Esophagus squamous epithelium (tissue), 5 donors: ENCODE results near the gene FAM227B. TPM values are rescaled to one million over a fixed set of nuclear protein-coding genes. Genes with fewer than 3 reads are reported as not detected.

ENCODE experiments used
- DNase-seq: peaks from one replicate; lab custom pipeline; 2025; lab: John Stamatoyannopoulos, UW
- H3K27ac ChIP-seq, 4 donors: fragments of 200-600 bp; sonication (generic); one replicate each; pipeline ENCODE4 v1.5.1; 2016 to 2019; ENCODE audit warnings: mild to moderate bottlenecking in 1 of 4
- H3K27me3 ChIP-seq, 4 donors: fragments of 200-600 bp; sonication (generic); 1 replicate in 3 of 4; 2 replicates in 1 of 4; pipeline versions ENCODE4 v1.5.1 to v1.6.0; 2017 to 2021; ENCODE audit warnings: antibody characterized with exemption in 1 of 4
- H3K36me3 ChIP-seq, 3 donors: fragments of 200-600 bp; sonication (generic); one replicate each; pipeline ENCODE4 v1.5.1; 2016 to 2019
- H3K4me1 ChIP-seq, 3 donors: fragments of 200-600 bp; sonication (generic); one replicate each; pipeline ENCODE4 v1.5.1; 2017 to 2019
- H3K4me3 ChIP-seq, 4 donors: fragments of 200-600 bp; sonication (generic); 1 replicate in 3 of 4; 2 replicates in 1 of 4; pipeline ENCODE4 v1.5.1; 2016 to 2019; ENCODE audit warnings: mild to moderate bottlenecking in 2 of 4, moderate library complexity in 1 of 4
- H3K9me3 ChIP-seq, 3 donors: fragments of 200-600 bp; sonication (generic); one replicate each; pipeline ENCODE4 v1.5.1; 2016 to 2019
- CTCF ChIP-seq, 6 experiments: fragments of 450-650 bp in 4 of 6; fragments of 200-600 bp in 2 of 6; sonication (generic) in 2 of 6; IDR thresholded peaks; one replicate each; pipeline ENCODE4 v1.5.1; 2016 to 2019; ENCODE audit warnings: antibody characterized with exemption in 6 of 6, mild to moderate bottlenecking in 4 of 6, moderate library complexity in 4 of 6
- POLR2A ChIP-seq, 4 donors: fragments of 450-650 bp; IDR thresholded peaks; one replicate each; pipeline ENCODE4 v1.6.1; 2017; ENCODE audit warnings: antibody characterized with exemption in 4 of 4, mild to moderate bottlenecking in 4 of 4, moderate library complexity in 3 of 4
- WGBS, 2 donors: methylation state at CpG; one replicate each; pipeline ENCODE4 v1.1.5; 2018; 5-methylcytosine and 5-hydroxymethylcytosine counted together
- intact Hi-C: fragments of 100-400 bp; cut with DNase I; formaldehyde crosslinking; loops from one replicate; pipeline ENCODE4 v1.15.0; 2022
- total RNA-seq, 4 donors: library from RNA; depleted of rRNA; stranded (reverse); fragments of >200 nt; gene quantifications; one replicate each; pipeline ENCODE4 v1.1.0, GENCODE V29; 2016
- donor health status: DM: yes; HTN: yes; CAD: no.

Gene FAM227B
- total RNA-seq, 4 donors from 2014 or later: 0.80 to 4.4 (median 1.6) TPM

GRCh38 chr15:49339656-49340055 is 281.0 kb downstream of the FAM227B start:
- Histone ChIP-seq H3K36me3 (peaks cover 0 to 20% (median 0%) of the 10 kb centered on the region in 3 donors), H3K27ac (no peak overlapping the region), H3K4me1 (no peaks in the 10 kb centered on the region), H3K27me3 (no peaks in the 10 kb centered on the region), H3K4me3 (no peak overlapping the region), H3K9me3 (peaks cover 0 to 13% (median 6%) of the 10 kb centered on the region in 3 donors)
- intact Hi-C loops: no loop called here
- no peak for DNase-seq
- no peak for TF ChIP-seq CTCF (IDR thresholded peaks at IDR 0.05)
- no peak for TF ChIP-seq POLR2A (IDR thresholded peaks at IDR 0.05)
- WGBS, 2 donors: no CpG with 5 or more reads among the region's 10 CpGs

DNA sequence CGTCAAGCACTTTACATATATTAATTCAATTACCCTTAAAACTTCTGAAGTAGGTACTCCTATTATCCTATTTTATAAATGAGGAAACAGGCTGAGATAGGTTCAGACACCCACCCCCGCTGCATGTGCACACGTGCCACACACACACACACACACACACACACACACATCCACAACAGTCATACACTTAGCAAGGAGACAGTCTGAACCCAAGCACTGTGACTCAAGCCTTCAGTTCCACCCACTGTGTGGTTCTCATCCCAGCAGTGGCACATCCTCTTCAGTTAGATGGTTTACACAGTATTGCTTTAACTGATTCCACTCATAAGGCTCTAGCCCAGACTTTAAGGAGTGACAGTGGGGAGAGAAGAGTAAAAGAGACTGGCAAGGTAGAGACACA is 288.7 kb downstream of the FAM227B start:
- WGBS, 2 donors: 91% methylated on average over 3 of the region's 3 CpGs
- DNase-seq: no peak
- Histone ChIP-seq H3K9me3 (no peaks in the 10 kb centered on the region), H3K27me3 (no peaks in the 10 kb centered on the region), H3K36me3 (peaks cover 0 to 36% (median 0%) of the 10 kb centered on the region in 3 donors), H3K4me1 (no peaks in the 10 kb centered on the region), H3K27ac (no peak overlapping the region), H3K4me3 (no peak overlapping the region)
- intact Hi-C loops: no loop called here
- no peak for TF ChIP-seq CTCF (IDR thresholded peaks at IDR 0.05)
- TF ChIP-seq POLR2A (IDR thresholded peaks at IDR 0.05): no peak

GRCh38 chr15:49331442-49331841 is 289.2 kb downstream of the FAM227B start:
- intact Hi-C loops: no loop called here
- H3K9me3 ChIP-seq: no peaks in the 10 kb centered on the region
- no peak overlapping the region for H3K27ac ChIP-seq
- H3K4me1 ChIP-seq: no peaks in the 10 kb centered on the region
- no peak overlapping the region for H3K4me3 ChIP-seq
- TF ChIP-seq POLR2A (IDR thresholded peaks at IDR 0.05): no peak
- TF ChIP-seq CTCF (IDR thresholded peaks at IDR 0.05): no peak
- H3K36me3 ChIP-seq: peaks cover 0 to 36% (median 0%) of the 10 kb centered on the region in 3 donors
- no peak for DNase-seq
- no peaks in the 10 kb centered on the region for H3K27me3 ChIP-seq

DNA sequence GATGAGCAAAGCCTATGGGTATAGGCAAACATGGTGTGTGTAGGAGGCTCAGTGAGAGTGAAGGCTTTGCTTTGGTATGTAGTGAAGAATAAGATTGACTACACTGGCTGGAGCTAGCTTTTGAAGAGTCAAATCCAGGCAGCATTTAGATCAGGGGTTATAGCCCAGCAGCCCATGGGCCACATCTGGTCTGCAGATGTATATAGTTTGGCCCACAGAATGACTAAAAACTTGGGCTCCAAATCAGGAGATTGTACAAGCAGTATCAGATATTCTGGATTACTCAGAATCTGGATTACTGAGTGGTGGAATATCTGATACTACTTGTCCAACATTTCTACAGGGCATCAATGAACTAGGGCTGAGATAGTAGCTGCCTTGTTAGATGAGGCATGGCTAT is 290.5 kb downstream of the FAM227B start:
- H3K27ac ChIP-seq: no peak overlapping the region
- intact Hi-C loops: no loop called here
- H3K9me3 ChIP-seq: no peaks in the 10 kb centered on the region
- peaks cover 0 to 30% (median 0%) of the 10 kb centered on the region in 3 donors for H3K36me3 ChIP-seq
- no peak overlapping the region for H3K4me3 ChIP-seq
- DNase-seq: no peak
- TF ChIP-seq CTCF (IDR thresholded peaks at IDR 0.05) (no peak), POLR2A (IDR thresholded peaks at IDR 0.05) (no peak)
- no peaks in the 10 kb centered on the region for H3K4me1 ChIP-seq
- H3K27me3 ChIP-seq: no peaks in the 10 kb centered on the region

DNA sequence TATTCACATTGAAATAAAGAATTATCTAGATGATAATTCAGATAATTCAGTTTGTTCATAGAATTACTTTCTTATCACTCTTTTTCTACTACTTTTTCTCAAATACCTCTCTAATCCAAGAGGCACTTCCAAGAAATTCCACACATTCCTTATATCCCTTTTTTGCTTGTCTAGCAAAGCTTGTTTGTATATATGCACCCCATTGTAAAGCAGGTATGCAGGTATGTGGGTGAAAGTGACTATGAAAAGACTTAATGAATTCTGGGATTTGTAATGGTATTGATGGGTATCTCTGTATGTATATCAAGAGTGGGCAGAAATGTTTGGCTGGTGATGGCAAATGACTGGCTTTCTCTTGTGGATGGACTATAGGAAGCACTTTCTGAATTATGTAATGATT is 291.7 kb downstream of the FAM227B start:
- no peaks in the 10 kb centered on the region for H3K4me1 ChIP-seq
- H3K4me3 ChIP-seq: no peak overlapping the region
- no peaks in the 10 kb centered on the region for H3K27me3 ChIP-seq
- H3K27ac ChIP-seq: no peak overlapping the region
- no peak for DNase-seq
- no peaks in the 10 kb centered on the region for H3K9me3 ChIP-seq
- intact Hi-C loops: no loop called here
- H3K36me3 ChIP-seq: peaks cover 0 to 34% (median 0%) of the 10 kb centered on the region in 3 donors
- TF ChIP-seq CTCF (IDR thresholded peaks at IDR 0.05) (no peak), POLR2A (IDR thresholded peaks at IDR 0.05) (no peak)
